Measurements from ENCODE around the gene UGP2. TPM values are rescaled to one million over a fixed set of nuclear protein-coding genes. Genes with fewer than 3 reads are reported as not detected.
"Not testable (repeated sequence)": the region's sequence is repeated elsewhere in the genome, so short reads cannot be mapped to it uniquely, and the experiment has no call there.

UGP2 gene
- total RNA-seq, 1 experiment from 2014 or later: 883 TPM

DNA sequence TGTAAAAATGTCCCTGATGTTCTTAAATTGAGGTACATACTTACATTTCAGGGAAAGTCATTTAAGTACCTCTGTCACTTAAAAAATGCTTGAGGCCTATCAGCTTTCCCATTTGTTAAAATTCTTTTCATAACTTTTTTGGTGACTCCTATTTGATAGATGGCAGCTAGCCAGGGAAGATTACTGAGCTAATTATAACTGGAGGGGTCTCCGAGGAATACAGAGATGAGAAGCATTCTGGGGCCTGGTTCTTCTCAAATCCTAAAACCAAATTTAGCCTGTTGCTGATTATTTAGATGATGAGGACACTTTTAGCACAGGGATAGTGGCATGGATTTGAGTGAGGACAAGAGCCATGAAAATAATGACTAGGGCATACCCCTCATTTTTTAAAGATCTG is 4.8 kb downstream of the UGP2 start:
- no peak overlapping the region for H3K56ac ChIP-seq (ENCODE audit: insufficient read length, low read depth, low read length)
- peak overlapping the region; percentile 24; the same call in 1 of the 2 replicates for H3K14ac ChIP-seq (ENCODE audit: insufficient read depth, low read length)
- peaks cover 66 to 69% of the 10 kb centered on the region in 2 experiments for H3K4me1 Mint-ChIP-seq
- no peaks in the 10 kb centered on the region for H3K79me1 ChIP-seq (ENCODE audit: insufficient read depth, low read depth, low read length, poor library complexity, severe bottlenecking)
- no peak overlapping the region for H3K23ac ChIP-seq (ENCODE audit: insufficient read length, low read depth, low read length)
- H3K4me2 ChIP-seq (ENCODE audit: insufficient read depth, insufficient read length, low read length): peak overlapping the region; percentile 99
- H3K9ac ChIP-seq (ENCODE audit: extremely low read depth, insufficient read length, low read length): peak overlapping the region; percentile 71
- peak overlapping the region; percentile 68 for H2BK12ac ChIP-seq (ENCODE audit: insufficient read length, low read depth, low read length)
- H3K4me1 ChIP-seq (ENCODE audit: insufficient read depth, low read length): 0 out of 2 replicates have a peak, but pooled peaks cover 4% of the 10 kb centered on the region
- peaks cover 33 to 61% (median 57%) of the 10 kb centered on the region in 3 experiments for H3K36me3 Mint-ChIP-seq (ENCODE audit: insufficient read depth in 1 of 3, low read depth in 3 of 3)
- H3K4me3 Mint-ChIP-seq: peak overlapping the region; percentile 99 to 100
- H2BK5ac ChIP-seq (ENCODE audit: insufficient read length, low read length): no peak overlapping the region
- WGBS (ENCODE audit: extremely low coverage, insufficient read length, low lambda C conversion rate): no CpG with 5 or more reads among the region's 1 CpG
- no peak overlapping the region for H3K18ac ChIP-seq (ENCODE audit: insufficient read length, low read depth, low read length)
- H2AK5ac ChIP-seq (ENCODE audit: insufficient read length, low read length): no peak overlapping the region
- no peak for DNase-seq
- H3K27ac ChIP-seq (ENCODE audit: insufficient read length, low read depth, low read length): peak overlapping the region; percentile 99
- TF ChIP-seq, protein P1, sequence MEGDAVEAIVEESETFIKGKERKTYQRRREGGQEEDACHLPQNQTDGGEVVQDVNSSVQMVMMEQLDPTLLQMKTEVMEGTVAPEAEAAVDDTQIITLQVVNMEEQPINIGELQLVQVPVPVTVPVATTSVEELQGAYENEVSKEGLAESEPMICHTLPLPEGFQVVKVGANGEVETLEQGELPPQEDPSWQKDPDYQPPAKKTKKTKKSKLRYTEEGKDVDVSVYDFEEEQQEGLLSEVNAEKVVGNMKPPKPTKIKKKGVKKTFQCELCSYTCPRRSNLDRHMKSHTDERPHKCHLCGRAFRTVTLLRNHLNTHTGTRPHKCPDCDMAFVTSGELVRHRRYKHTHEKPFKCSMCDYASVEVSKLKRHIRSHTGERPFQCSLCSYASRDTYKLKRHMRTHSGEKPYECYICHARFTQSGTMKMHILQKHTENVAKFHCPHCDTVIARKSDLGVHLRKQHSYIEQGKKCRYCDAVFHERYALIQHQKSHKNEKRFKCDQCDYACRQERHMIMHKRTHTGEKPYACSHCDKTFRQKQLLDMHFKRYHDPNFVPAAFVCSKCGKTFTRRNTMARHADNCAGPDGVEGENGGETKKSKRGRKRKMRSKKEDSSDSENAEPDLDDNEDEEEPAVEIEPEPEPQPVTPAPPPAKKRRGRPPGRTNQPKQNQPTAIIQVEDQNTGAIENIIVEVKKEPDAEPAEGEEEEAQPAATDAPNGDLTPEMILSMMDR (conservative IDR thresholded peaks at IDR 0.05): no peak
- H3K9me3 ChIP-seq (ENCODE audit: control insufficient read depth, low read depth, low read length): no peaks in the 10 kb centered on the region
- no peak overlapping the region for H4K8ac ChIP-seq (replicated peaks; ENCODE audit: insufficient read length, low read depth, low read length)
- no peak overlapping the region for H2BK120ac ChIP-seq (ENCODE audit: low read depth, low read length, poor library complexity, severe bottlenecking)
- no peaks in the 10 kb centered on the region for H4K20me1 ChIP-seq (ENCODE audit: control insufficient read depth, insufficient read depth, insufficient read length)
- peaks cover 10% of the 10 kb centered on the region for H3K23me2 ChIP-seq (ENCODE audit: insufficient read length, low read depth, low read length, poor library complexity, severe bottlenecking)
- H3T11ph ChIP-seq (ENCODE audit: low read length): no peak overlapping the region
- H4K91ac ChIP-seq (ENCODE audit: insufficient read length, low read depth, low read length): no peak overlapping the region
- H4K5ac ChIP-seq (ENCODE audit: insufficient read length, low read depth, low read length): no peak overlapping the region
- H2BK15ac ChIP-seq (ENCODE audit: low read depth, low read length): no peak overlapping the region
- H3K27ac Mint-ChIP-seq: peak overlapping the region; percentile 87 to 100 (median 95)
- peaks cover 56% of the 10 kb centered on the region for H3K79me2 ChIP-seq (ENCODE audit: insufficient read depth, low read length)
- H3K4ac ChIP-seq (ENCODE audit: low read depth, low read length): no peak overlapping the region
- H3K27me3 ChIP-seq (ENCODE audit: insufficient read depth, low read length): no peaks in the 10 kb centered on the region
- H3K9me3 Mint-ChIP-seq: peaks cover 2% of the 10 kb centered on the region in 2 experiments; a peak in 2 of 5 replicates
- H2BK20ac ChIP-seq (ENCODE audit: low read depth, low read length, poor library complexity, severe bottlenecking): no peak overlapping the region
- no peaks in the 10 kb centered on the region for H3K27me3 Mint-ChIP-seq (ENCODE audit: low read depth)
- H2AFZ ChIP-seq (ENCODE audit: low read length): no peak overlapping the region

DNA sequence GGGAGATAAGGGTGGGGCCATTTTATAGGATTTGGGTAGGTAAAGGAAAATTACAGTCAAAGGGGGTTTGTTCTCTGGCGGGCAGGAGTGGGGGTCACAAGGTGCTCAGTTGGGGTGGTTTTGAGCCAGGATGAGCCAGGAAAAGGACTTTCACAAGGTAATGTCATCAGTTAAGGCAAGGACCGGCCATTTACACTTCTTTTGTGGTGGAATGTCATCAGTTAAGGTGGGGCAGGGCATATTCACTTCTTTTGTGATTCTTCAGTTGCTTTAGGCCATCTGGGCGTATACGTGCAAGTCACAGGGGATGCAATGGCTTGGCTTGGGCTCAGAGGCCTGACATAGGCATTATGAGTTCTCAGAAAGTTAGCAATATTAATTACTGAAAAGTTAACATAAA is 5.9 kb downstream of the UGP2 start:
- DNase-seq: peak; percentile 62
- H3K18ac ChIP-seq (ENCODE audit: insufficient read length, low read depth, low read length); H2BK120ac ChIP-seq (ENCODE audit: low read depth, low read length, poor library complexity, severe bottlenecking); H3K4ac ChIP-seq (ENCODE audit: low read depth, low read length); H3K4me2 ChIP-seq (ENCODE audit: insufficient read depth, insufficient read length, low read length); H3T11ph ChIP-seq (ENCODE audit: low read length); H3K23me2 ChIP-seq (ENCODE audit: insufficient read length, low read depth, low read length, poor library complexity, severe bottlenecking); H3K9me3 Mint-ChIP-seq; H3K14ac ChIP-seq (ENCODE audit: insufficient read depth, low read length); H4K20me1 ChIP-seq (ENCODE audit: control insufficient read depth, insufficient read depth, insufficient read length); H2AFZ ChIP-seq (ENCODE audit: low read length); H2BK12ac ChIP-seq (ENCODE audit: insufficient read length, low read depth, low read length); H3K9me3 ChIP-seq (ENCODE audit: control insufficient read depth, low read depth, low read length); H2AK5ac ChIP-seq (ENCODE audit: insufficient read length, low read length); H2BK5ac ChIP-seq (ENCODE audit: insufficient read length, low read length); H3K9ac ChIP-seq (ENCODE audit: extremely low read depth, insufficient read length, low read length); H3K56ac ChIP-seq (ENCODE audit: insufficient read length, low read depth, low read length); H3K23ac ChIP-seq (ENCODE audit: insufficient read length, low read depth, low read length); H4K8ac ChIP-seq (replicated peaks; ENCODE audit: insufficient read length, low read depth, low read length); H2BK15ac ChIP-seq (ENCODE audit: low read depth, low read length); H3K79me1 ChIP-seq (ENCODE audit: insufficient read depth, low read depth, low read length, poor library complexity, severe bottlenecking); H3K27me3 ChIP-seq (ENCODE audit: insufficient read depth, low read length); H4K91ac ChIP-seq (ENCODE audit: insufficient read length, low read depth, low read length); H3K27me3 Mint-ChIP-seq (ENCODE audit: low read depth); H2BK20ac ChIP-seq (ENCODE audit: low read depth, low read length, poor library complexity, severe bottlenecking); H4K5ac ChIP-seq (ENCODE audit: insufficient read length, low read depth, low read length): not testable (repeated sequence)
- peaks cover 25 to 63% (median 58%) of the 10 kb centered on the region in 3 experiments for H3K36me3 Mint-ChIP-seq (ENCODE audit: insufficient read depth in 1 of 3, low read depth in 3 of 3)
- peak overlapping the region; percentile 97 to 100 (median 100) for H3K27ac Mint-ChIP-seq
- Histone ChIP-seq H3K4me1 (ENCODE audit: insufficient read depth, low read length) (peaks cover 14% of the 10 kb centered on the region), H3K79me2 (ENCODE audit: insufficient read depth, low read length) (peaks cover 59% of the 10 kb centered on the region), H3K27ac (ENCODE audit: insufficient read length, low read depth, low read length) (peak overlapping the region; percentile 99)
- WGBS (ENCODE audit: extremely low coverage, insufficient read length, low lambda C conversion rate): no CpG with 5 or more reads among the region's 4 CpGs
- H3K4me3 Mint-ChIP-seq: peak overlapping the region; percentile 72 to 99
- H3K4me1 Mint-ChIP-seq: peaks cover 77 to 80% of the 10 kb centered on the region in 2 experiments

Measured in H9 (cell line).